GM19240 (cell line): ENCODE measurements around the gene EFL1.
A peak's percentile ranks its signal among the peaks of the same experiment; 100 is the strongest.
"Not testable (repeated sequence)": the region's sequence is repeated elsewhere in the genome, so short reads cannot be mapped to it uniquely, and the experiment has no call there.

Source experiments
- DNase-seq: peaks from one replicate; pipeline ENCODE4 v3.0.0; 2011; ENCODE audit warnings: low spot score; ENCODE audit not compliant: insufficient read length

The EFL1 gene

GRCh38 chr15:82262422-82263026 lies at the start of gene EFL1, which contains the start of gene SAXO2:
TSS of gene EFL1 (minus strand) at chr15:82262734. CDS start at chr15:82261778, 956 bp downstream.
TSS of gene SAXO2 (plus strand) at chr15:82262818. CDS start at chr15:82262880, 62 bp downstream.
- peak; percentile 67 for DNase-seq

GRCh38 chr15:82311321-82311720 lies 48.8 kb upstream of the EFL1 start:
- DNase-seq: not testable (repeated sequence)

GRCh38 chr15:82309802-82310201 lies 47.3 kb upstream of the EFL1 start:
- DNase-seq: no peak

- DNase-seq: no peak
Measured at GRCh38 chr15:82307714-82308081, 45.2 kb upstream of the EFL1 start.

GRCh38 chr15:82306791-82307713 lies 44.5 kb upstream of the EFL1 start:
- no peak for DNase-seq

- no peak for DNase-seq
Measured at GRCh38 chr15:82305621-82306048, 43.1 kb upstream of the EFL1 start.

GRCh38 chr15:82304778-82305090 lies 42.2 kb upstream of the EFL1 start:
- no peak for DNase-seq

GRCh38 chr15:82303956-82304777 lies 41.6 kb upstream of the EFL1 start:
- DNase-seq: no peak

- DNase-seq: no peak
Measured at GRCh38 chr15:82301296-82302016, 38.9 kb upstream of the EFL1 start.

GRCh38 chr15:82300883-82301282 lies 38.3 kb upstream of the EFL1 start:
- DNase-seq: no peak

GRCh38 chr15:82300326-82300725 lies 37.8 kb upstream of the EFL1 start:
- not testable (repeated sequence) for DNase-seq

GRCh38 chr15:82299511-82299914 lies 37.0 kb upstream of the EFL1 start:
- DNase-seq: not testable (repeated sequence)

GRCh38 chr15:82298520-82298919 lies 36.0 kb upstream of the EFL1 start:
- no peak for DNase-seq

GRCh38 chr15:82298032-82298431 lies 35.5 kb upstream of the EFL1 start:
- no peak for DNase-seq

- no peak for DNase-seq
Measured at GRCh38 chr15:82297546-82297945, 35.0 kb upstream of the EFL1 start.

GRCh38 chr15:82294061-82294690 lies 31.6 kb upstream of the EFL1 start:
- DNase-seq: no peak

- DNase-seq: no peak
Measured at GRCh38 chr15:82292271-82292670, 29.7 kb upstream of the EFL1 start.

- not testable (repeated sequence) for DNase-seq
Measured at GRCh38 chr15:82288202-82288601, 25.7 kb upstream of the EFL1 start.

- not testable (repeated sequence) for DNase-seq
Measured at GRCh38 chr15:82286475-82286874, 23.9 kb upstream of the EFL1 start.

GRCh38 chr15:82284381-82284780 lies 21.8 kb upstream of the EFL1 start:
- DNase-seq: not testable (repeated sequence)

- DNase-seq: not testable (repeated sequence)
Measured at GRCh38 chr15:82282386-82282785, 19.9 kb upstream of the EFL1 start.
